ENCODE data around the gene GSG1.
A peak's percentile ranks its signal among the peaks of the same experiment; 100 is the strongest.

Gene GSG1

DNA sequence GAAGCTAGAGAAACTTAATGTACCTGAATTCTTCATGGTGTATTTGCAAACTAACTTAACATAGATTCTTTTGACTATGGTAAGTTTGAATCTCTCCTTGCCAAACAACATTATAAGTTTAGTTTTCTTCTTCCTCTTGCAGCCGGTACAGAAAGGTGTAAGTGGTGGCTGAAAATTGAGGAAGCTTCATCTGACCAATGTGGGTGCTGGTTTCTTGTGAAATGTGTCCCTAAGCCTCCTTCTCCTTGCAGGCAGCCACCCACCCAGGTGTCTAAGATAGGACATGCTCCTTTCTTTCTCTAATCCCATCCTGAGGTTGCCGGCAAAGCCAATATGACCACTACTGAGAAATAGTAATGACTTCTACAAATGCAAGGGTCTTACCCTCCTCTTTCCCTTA lies 20.6 kb downstream of the GSG1 start:
- DNase-seq (ENCODE audit: low read depth), result peak; percentile 58
- no peak overlapping the region for H3K4me3 ChIP-seq (ENCODE audit: low read depth, low read length)
- TF ChIP-seq MYC (IDR thresholded peaks at IDR 0.05; ENCODE audit: low read depth, low read length), result no peak
- TF ChIP-seq MAX (IDR thresholded peaks at IDR 0.05; ENCODE audit: low read depth, low read length), result no peak
- TF ChIP-seq, protein P1, sequence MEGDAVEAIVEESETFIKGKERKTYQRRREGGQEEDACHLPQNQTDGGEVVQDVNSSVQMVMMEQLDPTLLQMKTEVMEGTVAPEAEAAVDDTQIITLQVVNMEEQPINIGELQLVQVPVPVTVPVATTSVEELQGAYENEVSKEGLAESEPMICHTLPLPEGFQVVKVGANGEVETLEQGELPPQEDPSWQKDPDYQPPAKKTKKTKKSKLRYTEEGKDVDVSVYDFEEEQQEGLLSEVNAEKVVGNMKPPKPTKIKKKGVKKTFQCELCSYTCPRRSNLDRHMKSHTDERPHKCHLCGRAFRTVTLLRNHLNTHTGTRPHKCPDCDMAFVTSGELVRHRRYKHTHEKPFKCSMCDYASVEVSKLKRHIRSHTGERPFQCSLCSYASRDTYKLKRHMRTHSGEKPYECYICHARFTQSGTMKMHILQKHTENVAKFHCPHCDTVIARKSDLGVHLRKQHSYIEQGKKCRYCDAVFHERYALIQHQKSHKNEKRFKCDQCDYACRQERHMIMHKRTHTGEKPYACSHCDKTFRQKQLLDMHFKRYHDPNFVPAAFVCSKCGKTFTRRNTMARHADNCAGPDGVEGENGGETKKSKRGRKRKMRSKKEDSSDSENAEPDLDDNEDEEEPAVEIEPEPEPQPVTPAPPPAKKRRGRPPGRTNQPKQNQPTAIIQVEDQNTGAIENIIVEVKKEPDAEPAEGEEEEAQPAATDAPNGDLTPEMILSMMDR (IDR thresholded peaks at IDR 0.05; ENCODE audit: low read depth, low read length), result no peak
- TF ChIP-seq POLR2A (IDR thresholded peaks at IDR 0.05; ENCODE audit: extremely low read depth, insufficient read length), result no peak

GRCh38 chr12:13080266-13080665 lies 23.2 kb downstream of the GSG1 start:
- DNase-seq (ENCODE audit: low read depth), result no peak
- TF ChIP-seq MYC (IDR thresholded peaks at IDR 0.05; ENCODE audit: low read depth, low read length), result no peak
- TF ChIP-seq, protein P1 (IDR thresholded peaks at IDR 0.05; ENCODE audit: low read depth, low read length), result no peak
- TF ChIP-seq POLR2A (IDR thresholded peaks at IDR 0.05; ENCODE audit: extremely low read depth, insufficient read length), result no peak
- no peak for TF ChIP-seq MAX (IDR thresholded peaks at IDR 0.05; ENCODE audit: low read depth, low read length)
- no peak overlapping the region for H3K4me3 ChIP-seq (ENCODE audit: low read depth, low read length)

DNA sequence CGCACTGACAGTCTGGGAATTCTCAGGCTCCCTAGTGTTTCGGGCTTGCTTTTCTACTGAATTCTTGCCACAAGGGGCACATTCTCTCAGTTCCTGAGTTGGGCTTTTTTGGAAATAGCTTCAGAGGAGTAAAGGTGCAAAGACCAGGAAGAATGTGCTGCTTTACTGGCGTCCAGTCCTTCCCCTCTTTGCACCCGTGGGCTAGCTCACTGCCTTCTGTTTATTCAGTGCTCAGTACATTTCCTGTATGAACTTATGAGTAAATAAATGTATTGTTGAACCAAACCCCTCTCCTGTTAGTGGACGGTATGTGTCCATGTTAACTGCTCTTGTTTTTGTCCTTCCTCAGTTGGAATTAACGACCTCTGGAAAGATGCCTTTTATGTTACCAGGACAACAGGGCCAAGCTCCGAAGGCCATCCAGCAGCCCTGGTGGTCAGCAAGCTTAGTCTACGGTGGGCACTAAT lies 24.0 kb downstream of the GSG1 start:
- H3K4me3 ChIP-seq (ENCODE audit: low read depth, low read length), result no peak overlapping the region
- TF ChIP-seq MAX (IDR thresholded peaks at IDR 0.05; ENCODE audit: low read depth, low read length), result no peak
- DNase-seq (ENCODE audit: low read depth), result no peak

DNA sequence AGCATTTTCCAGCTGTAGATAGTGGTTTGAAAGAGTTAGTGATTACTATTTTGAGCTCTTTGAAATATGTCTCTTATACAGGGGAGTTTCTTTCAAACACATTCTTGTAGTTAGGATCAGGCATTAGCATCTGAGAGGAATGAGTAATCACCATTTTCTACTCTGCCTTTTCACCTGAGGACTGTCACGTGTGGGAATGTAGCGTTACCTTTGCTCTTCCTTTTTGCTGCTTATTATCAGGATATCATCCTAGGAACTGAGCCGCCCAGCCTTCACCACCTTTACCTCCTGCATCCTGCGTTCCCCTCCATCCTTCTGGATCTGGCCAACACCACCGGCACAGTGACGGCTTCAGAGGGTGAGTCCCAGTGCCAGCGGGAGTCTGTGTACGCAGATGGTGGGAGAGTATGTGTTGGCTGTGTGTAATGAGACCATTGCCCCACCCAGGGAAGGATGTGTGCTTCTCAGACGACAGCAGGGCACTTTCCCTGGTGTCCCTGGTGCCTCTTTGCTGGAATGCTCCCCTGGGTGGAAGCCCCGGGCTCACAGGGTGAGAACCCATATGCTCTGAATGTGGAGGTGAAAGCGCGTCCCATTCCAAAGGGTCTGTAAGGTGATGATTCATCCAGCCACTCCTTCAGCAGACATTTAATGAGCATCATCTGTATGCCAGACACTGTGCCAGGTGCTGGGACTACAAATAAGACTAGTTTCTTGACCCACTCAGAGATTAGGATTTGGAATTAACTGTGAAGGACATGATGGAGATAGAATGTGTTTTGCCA lies 27.5 kb downstream of the GSG1 start:
- TF ChIP-seq MYC (IDR thresholded peaks at IDR 0.05; ENCODE audit: low read depth, low read length), result no peak
- TF ChIP-seq, protein P1 (IDR thresholded peaks at IDR 0.05; ENCODE audit: low read depth, low read length), result no peak
- no peak for TF ChIP-seq MAX (IDR thresholded peaks at IDR 0.05; ENCODE audit: low read depth, low read length)
- no peak for TF ChIP-seq POLR2A (IDR thresholded peaks at IDR 0.05; ENCODE audit: extremely low read depth, insufficient read length)
- DNase-seq (ENCODE audit: low read depth), result no peak
- no peak overlapping the region for H3K4me3 ChIP-seq (ENCODE audit: low read depth, low read length)

DNA sequence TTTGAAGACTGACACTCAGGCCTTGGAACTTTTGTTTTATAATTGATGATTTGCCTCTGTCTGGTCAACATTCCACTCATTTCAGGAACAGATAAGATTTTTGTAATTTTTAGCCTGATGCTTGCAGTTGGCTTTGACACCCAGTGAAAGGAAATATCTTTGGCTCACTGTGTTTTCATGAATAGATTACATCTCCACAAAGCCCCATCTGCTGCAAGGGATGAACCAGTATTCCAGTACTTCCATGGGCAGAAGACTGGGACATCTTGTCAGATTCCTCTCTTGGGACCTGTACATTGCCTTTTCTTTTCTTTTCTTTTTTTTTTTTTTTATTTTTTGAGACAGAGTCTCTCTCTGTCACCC lies 28.4 kb downstream of the GSG1 start:
- no peak overlapping the region for H3K4me3 ChIP-seq (ENCODE audit: low read depth, low read length)
- DNase-seq (ENCODE audit: low read depth), result no peak
- no peak for TF ChIP-seq MAX (IDR thresholded peaks at IDR 0.05; ENCODE audit: low read depth, low read length)
- TF ChIP-seq, protein P1 (IDR thresholded peaks at IDR 0.05; ENCODE audit: low read depth, low read length), result no peak
- TF ChIP-seq POLR2A (IDR thresholded peaks at IDR 0.05; ENCODE audit: extremely low read depth, insufficient read length), result no peak
- no peak for TF ChIP-seq MYC (IDR thresholded peaks at IDR 0.05; ENCODE audit: low read depth, low read length)

DNA sequence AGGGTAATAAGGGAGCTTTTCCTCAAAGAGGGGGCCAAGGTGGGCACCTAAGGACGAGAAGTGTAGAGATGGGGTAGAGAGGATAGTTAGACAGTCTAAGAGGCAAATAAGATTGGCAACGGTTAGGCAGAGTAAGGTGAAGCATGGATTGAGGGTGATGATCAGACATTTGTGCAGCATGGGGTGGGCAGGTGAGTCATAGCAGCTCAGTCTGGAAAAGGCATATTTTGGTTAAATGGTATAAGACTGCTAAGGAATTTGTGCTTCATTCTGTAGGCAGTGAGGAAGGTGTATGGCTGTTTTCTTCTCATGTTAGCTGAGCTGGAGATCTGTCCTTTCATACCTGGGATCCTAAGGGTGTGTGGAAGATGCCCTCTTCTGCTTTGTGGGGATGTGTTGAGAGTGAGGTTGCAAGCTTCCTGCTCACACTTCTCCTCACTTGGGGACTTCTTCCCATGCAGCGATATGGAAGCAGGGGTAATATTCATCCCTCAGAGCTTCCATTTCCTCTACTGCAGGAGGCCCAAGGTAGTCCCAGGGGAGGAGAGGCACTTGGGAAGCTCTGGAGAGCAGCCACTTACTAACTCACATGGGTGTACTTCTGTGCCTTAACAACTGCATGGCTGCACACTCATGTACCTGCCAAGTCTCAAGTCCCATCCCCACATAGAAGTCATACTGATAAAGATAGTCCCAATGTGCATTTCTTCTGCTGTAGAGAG lies 28.9 kb downstream of the GSG1 start:
- H3K4me3 ChIP-seq (ENCODE audit: low read depth, low read length), result no peak overlapping the region
- no peak for TF ChIP-seq MAX (IDR thresholded peaks at IDR 0.05; ENCODE audit: low read depth, low read length)
- TF ChIP-seq POLR2A (IDR thresholded peaks at IDR 0.05; ENCODE audit: extremely low read depth, insufficient read length), result no peak
- no peak for TF ChIP-seq MYC (IDR thresholded peaks at IDR 0.05; ENCODE audit: low read depth, low read length)
- TF ChIP-seq, protein P1 (IDR thresholded peaks at IDR 0.05; ENCODE audit: low read depth, low read length), result no peak
- DNase-seq (ENCODE audit: low read depth), result no peak
